H1 (cell line): ENCODE data around the gene PNCK. TPM values are rescaled to one million over a fixed set of nuclear protein-coding genes. Genes with fewer than 3 reads are reported as not detected.

Experiments
- CTCF ChIA-PET: fragments of 300-600 bp; sonication (Branson Sonifier 250); formaldehyde crosslinking; loops from one replicate; lab custom pipeline; 2021; ENCODE audit not compliant: partially characterized antibody; lab: Charles Lee
- POLR2A ChIA-PET: fragments of 300-600 bp; sonication (Branson Sonifier 250); formaldehyde crosslinking; loops from one replicate; lab custom pipeline; 2021; ENCODE audit warnings: inconsistent platforms; ENCODE audit not compliant: partially characterized antibody; lab: Charles Lee
- DNase-seq, 2 experiments: peaks; one replicate each; pipeline versions ENCODE4 v3.0.0 to v3.0.0-alpha.2; 2010 to 2022; ENCODE audit warnings: low spot score in 2 of 2, low read depth in 1 of 2, mixed read lengths in 1 of 2
- FAIRE-seq: peaks from 2 replicates; lab custom pipeline; 2011; peaks lifted over from hg19 to GRCh38; lab: Jason Lieb, UNC
- H2AFZ ChIP-seq: 2 replicates; pipeline ENCODE4 v1.8.1; 2012; ENCODE audit warnings: low read length, inconsistent platforms
- H2AK5ac ChIP-seq: 2 replicates; pipeline ENCODE4 v1.6.1; 2013; ENCODE audit warnings: low read depth, low read length
- H2BK120ac ChIP-seq: replicated peaks from 2 replicates; pipeline ENCODE3; 2013; ENCODE audit warnings: low read depth, low read length, inconsistent platforms
- H2BK12ac ChIP-seq: 2 replicates; pipeline ENCODE4 v1.6.1; 2013; ENCODE audit warnings: low read depth, low read length
- H2BK15ac ChIP-seq: 2 replicates; pipeline ENCODE4 v1.6.1; 2013; ENCODE audit warnings: low read length
- H2BK20ac ChIP-seq: 2 replicates; pipeline ENCODE4 v1.6.1; 2013; ENCODE audit warnings: low read length
- H2BK5ac ChIP-seq: 2 replicates; pipeline ENCODE4 v1.6.1; 2013; ENCODE audit warnings: low read depth, low read length
- H3K14ac ChIP-seq: 2 replicates; pipeline ENCODE4 v1.6.1; 2013; ENCODE audit warnings: inconsistent platforms; ENCODE audit not compliant: insufficient read length
- H3K18ac ChIP-seq: 2 replicates; pipeline ENCODE4 v1.6.1; 2013; ENCODE audit warnings: low read length; ENCODE audit errors: extremely low read depth
- H3K23ac ChIP-seq: 2 replicates; pipeline ENCODE4 v1.6.1; 2013; ENCODE audit warnings: inconsistent platforms; ENCODE audit not compliant: insufficient read length
- H3K23me2 ChIP-seq: 2 replicates; pipeline ENCODE4 v1.6.1; 2013; ENCODE audit warnings: low read depth, low read length
- H3K27ac ChIP-seq: 2 replicates; pipeline ENCODE4 v1.6.1; 2011; ENCODE audit warnings: low read depth, low read length, inconsistent platforms
- H3K27me3 ChIP-seq, 4 experiments: replicated peaks in 1 of 4; 1 replicate in 1 of 4; 2 replicates in 3 of 4; pipeline versions ENCODE4 v1.6.1 to v1.8.1; 2011 to 2013; ENCODE audit warnings: low read length in 3 of 4, mild to moderate bottlenecking in 3 of 4, inconsistent platforms in 2 of 4, mixed read lengths in 2 of 4, moderate library complexity in 1 of 4; ENCODE audit not compliant: control insufficient read depth in 3 of 4, insufficient read depth in 3 of 4; ENCODE audit errors: extremely low read depth in 1 of 4
- H3K36me3 ChIP-seq, 4 experiments: 2 replicates each; pipeline versions ENCODE4 v1.6.1 to v1.8.1; 2011 to 2013; ENCODE audit warnings: mild to moderate bottlenecking in 4 of 4, low read length in 3 of 4, moderate library complexity in 2 of 4, control low read depth in 1 of 4, inconsistent platforms in 1 of 4; ENCODE audit not compliant: insufficient read depth in 4 of 4, control insufficient read depth in 2 of 4
- H3K4ac ChIP-seq: replicated peaks from 2 replicates; pipeline ENCODE3; 2013; ENCODE audit warnings: low read length, low read depth, mixed read lengths, inconsistent platforms; ENCODE audit not compliant: insufficient read length
- H3K4me1 ChIP-seq, 4 experiments: replicated peaks in 1 of 4; 1 replicate in 1 of 4; 2 replicates in 3 of 4; pipeline versions ENCODE4 v1.6.1 to v1.8.1; 2011 to 2013; ENCODE audit warnings: low read length in 3 of 4, inconsistent platforms in 2 of 4, mixed read lengths in 1 of 4; ENCODE audit not compliant: insufficient read depth in 4 of 4, control insufficient read depth in 3 of 4
- H3K4me2 ChIP-seq, 2 experiments: 2 replicates each; pipeline versions ENCODE4 v1.6.1 to v1.8.1; 2011 to 2013; ENCODE audit warnings: low read depth in 2 of 2, low read length in 2 of 2, control low read depth in 1 of 2, inconsistent platforms in 1 of 2, mild to moderate bottlenecking in 1 of 2; ENCODE audit not compliant: insufficient read depth in 1 of 2
- H3K4me3 ChIP-seq, 4 experiments: fragments of 200-600, 300-600 bp in 1 of 4; sonication (generic), shearing (Covaris generic), sonication (Bioruptor Twin) in 1 of 4; 2 replicates each; pipeline versions ENCODE4 v1.5.1 to v1.8.1; 2011 to 2016; ENCODE audit warnings: low read length in 4 of 4, low read depth in 3 of 4, control low read depth in 2 of 4, inconsistent platforms in 2 of 4, mild to moderate bottlenecking in 2 of 4, mixed read lengths in 1 of 4, moderate library complexity in 1 of 4; ENCODE audit not compliant: insufficient read depth in 2 of 4; ENCODE audit errors: extremely low read depth in 1 of 4
- H3K56ac ChIP-seq: replicated peaks from 2 replicates; pipeline ENCODE3; 2013; ENCODE audit warnings: low read depth, mild to moderate bottlenecking, mixed read lengths, low read length, inconsistent platforms; ENCODE audit not compliant: insufficient read length
- H3K79me1 ChIP-seq: 2 replicates; pipeline ENCODE4 v1.6.1; 2013; ENCODE audit warnings: low read depth, low read length, control low read depth
- H3K79me2 ChIP-seq, 2 experiments: 2 replicates each; pipeline versions ENCODE4 v1.6.1 to v1.8.1; 2012 to 2013; ENCODE audit warnings: low read length in 2 of 2, mild to moderate bottlenecking in 2 of 2, inconsistent platforms in 1 of 2; ENCODE audit not compliant: insufficient read depth in 2 of 2, control insufficient read depth in 1 of 2
- H3K9ac ChIP-seq, 4 experiments: replicated peaks in 1 of 4; 1 replicate in 1 of 4; 2 replicates in 3 of 4; pipeline versions ENCODE4 v1.6.1 to v1.8.1; 2011 to 2013; ENCODE audit warnings: low read depth in 3 of 4, low read length in 3 of 4, control low read depth in 2 of 4, mild to moderate bottlenecking in 2 of 4, moderate library complexity in 2 of 4, inconsistent platforms in 1 of 4; ENCODE audit errors: extremely low read depth in 1 of 4
- H3K9me3 ChIP-seq, 2 experiments: 2 replicates each; pipeline versions ENCODE4 v1.6.1 to v1.8.1; 2012 to 2013; ENCODE audit warnings: mild to moderate bottlenecking in 2 of 2, moderate library complexity in 2 of 2, control low read depth in 1 of 2, inconsistent platforms in 1 of 2, low read depth in 1 of 2, low read length in 1 of 2, mixed read lengths in 1 of 2; ENCODE audit not compliant: insufficient read depth in 2 of 2
- H4K20me1 ChIP-seq, 2 experiments: replicated peaks in 1 of 2; 2 replicates each; pipeline versions ENCODE3 to v1.8.1; 2011 to 2013; ENCODE audit warnings: inconsistent platforms in 2 of 2, low read length in 2 of 2, mild to moderate bottlenecking in 1 of 2; ENCODE audit not compliant: insufficient read depth in 2 of 2, control insufficient read depth in 1 of 2
- H4K5ac ChIP-seq: 2 replicates; pipeline ENCODE4 v1.6.1; 2013; ENCODE audit warnings: low read length, low read depth, mixed read lengths, inconsistent platforms; ENCODE audit not compliant: insufficient read length
- H4K8ac ChIP-seq: 2 replicates; pipeline ENCODE4 v1.8.0; 2013; ENCODE audit warnings: mild to moderate bottlenecking, moderate library complexity, low read length, inconsistent platforms; ENCODE audit not compliant: insufficient read depth; ENCODE audit errors: extremely low read depth
- H4K91ac ChIP-seq: replicated peaks from 2 replicates; pipeline ENCODE3; 2013; ENCODE audit warnings: low read length, mixed read lengths, inconsistent platforms; ENCODE audit not compliant: insufficient read length
- RBBP5 ChIP-seq: IDR thresholded peaks from 2 replicates; pipeline ENCODE4 v1.7.1; 2012; ENCODE audit warnings: low read depth, mild to moderate bottlenecking, inconsistent platforms, low read length, moderate library complexity, borderline replicate concordance
- WGBS, 2 experiments: shearing (Covaris generic) in 1 of 2; methylation state at CpG; one replicate each; pipeline versions ENCODE4 v1.1.6 to v1.1.7; 2013 to 2015; ENCODE audit warnings: low lambda C conversion rate in 2 of 2, mixed read lengths in 2 of 2, inconsistent platforms in 1 of 2, low coverage in 1 of 2, missing lambda C conversion rate in 1 of 2; ENCODE audit not compliant: insufficient replicate concordance in 2 of 2, insufficient coverage in 1 of 2, insufficient read length in 1 of 2; ENCODE audit errors: extremely low coverage in 1 of 2, missing lambda C conversion rate in 1 of 2; 5-methylcytosine and 5-hydroxymethylcytosine counted together
- polyA plus RNA-seq, 7 experiments: library from polyadenylated mRNA; depleted of rRNA in 3 of 7; stranded (reverse) in 5 of 7; unstranded in 2 of 7; fragments of >200 nt in 5 of 7; fragments of 200-250 nt in 2 of 7; gene quantifications; 1 replicate in 5 of 7; 2 replicates in 1 of 7; 4 replicates in 1 of 7; pipeline versions ENCODE4 v1.2.1 to v1.2.3, GENCODE V29; 2011 to 2013; ENCODE audit warnings: missing spikeins in 2 of 7, mixed read lengths in 2 of 7
- total RNA-seq: library from RNA; stranded (reverse); fragmentation: NEBNext Ultra II Directional; extraction: Animal tissue kit (Norgen Biotek cat#: 25700); gene quantifications from 2 replicates; pipeline ENCODE4 v1.2.1, GENCODE V29; 2021

Gene PNCK
- total and polyA plus RNA-seq, 2 of the 8 experiments (the other 6 are each of a cell fraction or from before 2014, with no cell fraction given), result 6.2 to 6.3 TPM

DNA sequence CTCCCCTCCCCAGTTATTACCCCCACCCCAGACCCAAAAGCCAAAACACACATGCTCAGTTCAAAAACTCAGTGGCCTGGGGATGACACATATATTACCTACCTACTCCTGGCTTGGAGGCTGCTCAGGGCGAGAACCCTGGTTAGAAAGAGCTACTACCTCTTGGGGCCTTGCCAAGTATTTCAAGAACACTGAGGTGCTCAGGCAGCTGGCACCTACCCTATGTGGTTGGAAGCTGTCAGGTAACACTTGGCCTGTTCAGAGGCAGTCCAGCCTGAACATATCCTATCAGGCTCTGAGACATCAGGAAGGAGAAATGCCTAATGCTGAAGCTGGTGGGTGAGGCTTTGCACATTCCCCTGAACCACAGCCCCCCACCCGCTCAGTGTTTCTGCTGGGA, 45.6 kb upstream of the PNCK start:
- Histone ChIP-seq H4K20me1 (peaks cover 4 to 14% of the 10 kb centered on the region in 2 experiments), H2BK120ac (no peak overlapping the region), H3K9me3 (no peaks in the 10 kb centered on the region), H3K14ac (no peak overlapping the region), H2AK5ac (no peak overlapping the region), H3K79me1 (peaks cover 3% of the 10 kb centered on the region; the same call in 1 of the 2 replicates), H3K79me2 (peaks cover 0 to 20% of the 10 kb centered on the region in 2 experiments; a peak in 2 of 4 replicates)
- 73% methylated on average over 2 of the region's 2 CpGs; no CpG with 5 or more reads in 1 of the 2 experiments for WGBS, 2 experiments
- TF ChIP-seq RBBP5, result no peak
- TF ChIP-seq, all 59 proteins: peak for 0
- Histone ChIP-seq H3K27me3 (no peaks in the 10 kb centered on the region), H3K4me2 (no peak overlapping the region), H2AFZ (no peak overlapping the region), H4K91ac (no peak overlapping the region), H3K23me2 (peaks cover 5% of the 10 kb centered on the region; the same call in 1 of the 2 replicates), H4K5ac (no peak overlapping the region), H3K4me3 (no peak overlapping the region), H3K4ac (no peak overlapping the region), H3K4me1 (peaks cover 0 to 9% (median 4%) of the 10 kb centered on the region in 4 experiments; a peak in 5 of 7 replicates), H3K23ac (no peak overlapping the region), H4K8ac (no peak overlapping the region), H3K27ac (no peak overlapping the region), H2BK5ac (no peak overlapping the region), H2BK20ac (no peak overlapping the region), H3K18ac (no peak overlapping the region), H2BK15ac (no peak overlapping the region), H3K9ac (no peak overlapping the region), H2BK12ac (no peak overlapping the region), H3K56ac (no peak overlapping the region), H3K36me3 (peaks cover 6 to 46% (median 32%) of the 10 kb centered on the region in 4 experiments)
- POLR2A ChIA-PET, result interaction anchor here (0.7 to 1.5 kb wide), 4 partner anchors 15 to 50 kb away, joined by 3 to 5 read pairs (median 3); no protein-coding TSS in a partner anchor
- CTCF ChIA-PET, result interaction anchor here (1.0 to 2.5 kb wide), 2 partner anchors 9 to 11 kb away, joined by 3 to 9 read pairs; no protein-coding TSS in a partner anchor
- no peak for FAIRE-seq
- no peak for DNase-seq
